Measurements from ENCODE around the gene PAPPA. TPM values are rescaled to one million over a fixed set of nuclear protein-coding genes. Genes with fewer than 3 reads are reported as not detected.

PAPPA gene
- total RNA-seq, 1 donor from 2014 or later: 2.9 TPM

DNA sequence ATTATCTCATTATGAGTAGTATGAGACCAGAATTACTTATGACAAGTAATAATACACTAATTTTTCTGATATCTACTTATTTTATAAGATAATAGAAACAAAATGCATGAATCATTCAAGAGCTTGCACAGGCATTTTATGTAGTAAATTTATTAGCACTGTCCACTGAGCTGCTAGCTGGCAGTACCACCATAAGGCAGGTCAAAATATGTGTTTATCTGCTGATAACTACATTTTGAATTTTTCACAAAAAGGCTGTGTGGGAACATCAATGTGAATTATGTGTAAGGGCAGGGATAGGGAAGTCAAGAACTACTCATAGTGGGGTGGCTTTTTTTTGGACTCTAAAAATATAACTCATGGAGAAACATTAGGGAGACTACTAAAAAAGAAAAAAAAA lies 249.6 kb downstream of the PAPPA start:
- DNase-seq (ENCODE audit: low spot score in 2 of 2, unreplicated experiment in 2 of 2): no peak
- Mint-ChIP-seq H3K4me3 (no peak overlapping the region), H3K4me1 (no peaks in the 10 kb centered on the region), H3K27me3 (ENCODE audit: low read depth) (no peaks in the 10 kb centered on the region), H3K27ac (no peak overlapping the region), H3K36me3 (no peaks in the 10 kb centered on the region), H3K9me3 (no peaks in the 10 kb centered on the region)
- TF ChIP-seq, protein P1, sequence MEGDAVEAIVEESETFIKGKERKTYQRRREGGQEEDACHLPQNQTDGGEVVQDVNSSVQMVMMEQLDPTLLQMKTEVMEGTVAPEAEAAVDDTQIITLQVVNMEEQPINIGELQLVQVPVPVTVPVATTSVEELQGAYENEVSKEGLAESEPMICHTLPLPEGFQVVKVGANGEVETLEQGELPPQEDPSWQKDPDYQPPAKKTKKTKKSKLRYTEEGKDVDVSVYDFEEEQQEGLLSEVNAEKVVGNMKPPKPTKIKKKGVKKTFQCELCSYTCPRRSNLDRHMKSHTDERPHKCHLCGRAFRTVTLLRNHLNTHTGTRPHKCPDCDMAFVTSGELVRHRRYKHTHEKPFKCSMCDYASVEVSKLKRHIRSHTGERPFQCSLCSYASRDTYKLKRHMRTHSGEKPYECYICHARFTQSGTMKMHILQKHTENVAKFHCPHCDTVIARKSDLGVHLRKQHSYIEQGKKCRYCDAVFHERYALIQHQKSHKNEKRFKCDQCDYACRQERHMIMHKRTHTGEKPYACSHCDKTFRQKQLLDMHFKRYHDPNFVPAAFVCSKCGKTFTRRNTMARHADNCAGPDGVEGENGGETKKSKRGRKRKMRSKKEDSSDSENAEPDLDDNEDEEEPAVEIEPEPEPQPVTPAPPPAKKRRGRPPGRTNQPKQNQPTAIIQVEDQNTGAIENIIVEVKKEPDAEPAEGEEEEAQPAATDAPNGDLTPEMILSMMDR (IDR thresholded peaks at IDR 0.05; ENCODE audit: unreplicated experiment): no peak

DNA sequence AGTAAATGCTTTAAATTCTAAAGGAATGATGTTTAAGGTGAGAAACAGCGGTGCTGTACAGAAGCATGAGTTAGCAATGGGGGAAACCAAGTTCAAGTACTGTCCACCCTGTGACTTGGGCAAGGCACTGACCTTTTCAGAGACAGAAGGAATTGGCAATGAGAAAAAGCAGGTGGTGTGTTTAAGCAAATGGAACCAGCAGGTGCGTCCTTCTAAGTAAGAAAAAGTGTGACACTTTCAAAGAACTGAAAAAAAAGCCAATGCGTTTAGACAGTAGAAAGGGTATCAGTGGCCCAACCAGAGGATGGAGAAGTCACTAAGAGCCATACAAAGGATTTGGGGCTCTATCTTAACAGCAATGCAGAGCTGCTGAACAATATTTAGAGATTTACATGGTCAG lies 250.6 kb downstream of the PAPPA start:
- TF ChIP-seq, protein P1 (IDR thresholded peaks at IDR 0.05; ENCODE audit: unreplicated experiment): no peak
- Mint-ChIP-seq H3K9me3 (no peaks in the 10 kb centered on the region), H3K27ac (no peak overlapping the region), H3K4me1 (no peaks in the 10 kb centered on the region), H3K27me3 (ENCODE audit: low read depth) (no peaks in the 10 kb centered on the region), H3K4me3 (no peak overlapping the region), H3K36me3 (no peaks in the 10 kb centered on the region)
- DNase-seq (ENCODE audit: low spot score in 2 of 2, unreplicated experiment in 2 of 2): no peak

DNA sequence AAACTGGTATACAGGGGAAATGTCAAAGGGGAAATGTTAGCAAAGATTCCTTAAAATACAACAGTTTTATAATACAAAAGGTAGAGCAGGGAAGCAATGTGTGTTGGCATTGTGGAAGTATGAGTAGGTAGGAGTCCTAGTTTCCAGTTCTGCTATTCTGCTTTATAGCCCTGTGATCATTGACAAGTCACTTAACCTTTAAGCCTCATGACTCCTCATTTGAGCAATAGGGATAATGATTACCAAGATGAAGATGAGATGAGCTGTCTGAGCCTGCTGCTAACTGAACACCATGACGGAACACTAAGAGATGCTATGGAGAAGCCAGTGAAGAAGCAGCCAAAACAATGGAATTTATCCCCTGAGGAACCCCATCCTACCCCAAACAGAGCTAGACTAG lies 251.7 kb downstream of the PAPPA start:
- no peaks in the 10 kb centered on the region for H3K9me3 Mint-ChIP-seq
- no peak overlapping the region for H3K4me3 Mint-ChIP-seq
- H3K27ac Mint-ChIP-seq: no peak overlapping the region
- TF ChIP-seq, protein P1 (IDR thresholded peaks at IDR 0.05; ENCODE audit: unreplicated experiment): no peak
- no peaks in the 10 kb centered on the region for H3K36me3 Mint-ChIP-seq
- no peaks in the 10 kb centered on the region for H3K27me3 Mint-ChIP-seq (ENCODE audit: low read depth)
- no peaks in the 10 kb centered on the region for H3K4me1 Mint-ChIP-seq
- no peak for DNase-seq (ENCODE audit: low spot score in 2 of 2, unreplicated experiment in 2 of 2)

DNA sequence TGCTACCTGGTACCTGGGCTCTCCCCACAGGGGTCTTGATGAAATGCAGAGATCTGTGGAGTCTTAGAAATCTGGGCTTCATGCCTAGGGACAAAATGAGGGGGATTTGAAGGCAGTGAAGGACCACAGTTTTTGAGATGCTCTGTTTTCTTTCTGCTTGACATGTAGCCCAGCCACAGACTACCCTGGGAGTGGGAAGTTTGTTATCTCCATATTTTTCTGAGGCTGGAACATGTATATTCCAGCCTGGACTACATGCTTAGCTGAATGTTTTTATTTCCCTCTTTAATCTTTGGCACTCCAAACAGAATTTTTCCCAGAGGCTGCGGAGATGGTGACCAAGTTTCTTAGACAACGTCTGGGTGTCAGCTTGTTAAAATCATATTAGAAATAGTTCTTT lies 252.9 kb downstream of the PAPPA start:
- TF ChIP-seq, protein P1 (IDR thresholded peaks at IDR 0.05; ENCODE audit: unreplicated experiment): no peak
- Mint-ChIP-seq H3K9me3 (no peaks in the 10 kb centered on the region), H3K4me3 (no peak overlapping the region), H3K36me3 (no peaks in the 10 kb centered on the region), H3K4me1 (no peaks in the 10 kb centered on the region), H3K27me3 (ENCODE audit: low read depth) (no peaks in the 10 kb centered on the region), H3K27ac (no peak overlapping the region)
- DNase-seq (ENCODE audit: low spot score in 2 of 2, unreplicated experiment in 2 of 2): no peak

DNA sequence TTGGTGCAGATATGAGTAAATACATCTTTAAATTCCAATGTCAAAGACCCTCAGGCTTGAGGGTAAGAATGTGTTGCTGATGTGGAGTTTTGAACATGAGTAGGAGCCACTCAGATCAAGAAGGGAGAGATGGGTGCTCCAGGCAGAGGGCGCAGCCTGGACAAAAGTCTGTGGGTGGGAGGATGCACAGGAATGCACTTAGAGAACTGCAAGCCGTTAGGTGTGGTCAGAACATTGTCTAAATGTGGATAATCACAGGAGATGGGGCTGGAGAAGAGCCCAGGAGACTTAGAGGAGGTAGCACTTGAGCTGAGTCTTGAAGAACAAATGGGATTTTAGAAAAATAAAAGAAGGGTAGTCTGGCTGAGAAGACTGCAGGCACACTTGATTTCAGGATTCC lies 255.5 kb downstream of the PAPPA start:
- Mint-ChIP-seq H3K27ac (no peak overlapping the region), H3K4me3 (no peak overlapping the region), H3K27me3 (ENCODE audit: low read depth) (no peaks in the 10 kb centered on the region), H3K4me1 (no peaks in the 10 kb centered on the region), H3K9me3 (no peaks in the 10 kb centered on the region), H3K36me3 (no peaks in the 10 kb centered on the region)
- no peak for DNase-seq (ENCODE audit: low spot score in 2 of 2, unreplicated experiment in 2 of 2)
- TF ChIP-seq, protein P1 (IDR thresholded peaks at IDR 0.05; ENCODE audit: unreplicated experiment): no peak

DNA sequence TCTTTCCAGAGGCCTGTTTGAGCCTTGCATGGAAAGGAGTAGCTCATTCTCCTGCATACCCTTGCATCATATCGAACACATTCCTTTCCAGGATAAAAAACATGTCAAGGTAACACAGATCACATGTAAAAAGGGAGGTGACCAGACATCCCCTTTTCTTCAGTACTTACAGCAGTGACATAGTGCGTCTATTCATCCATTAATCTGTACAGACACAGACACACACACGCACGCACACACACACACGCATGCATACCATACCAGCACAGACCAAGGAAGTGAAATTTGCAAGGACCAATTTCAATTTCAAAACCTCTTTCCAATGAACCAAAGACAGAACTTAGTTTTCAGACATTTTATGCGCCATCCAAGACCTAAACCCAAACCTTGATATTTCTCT lies 256.0 kb downstream of the PAPPA start:
- Mint-ChIP-seq H3K27ac (no peak overlapping the region), H3K27me3 (ENCODE audit: low read depth) (no peaks in the 10 kb centered on the region), H3K36me3 (no peaks in the 10 kb centered on the region), H3K9me3 (no peaks in the 10 kb centered on the region), H3K4me1 (no peaks in the 10 kb centered on the region), H3K4me3 (no peak overlapping the region)
- no peak for DNase-seq (ENCODE audit: low spot score in 2 of 2, unreplicated experiment in 2 of 2)
- TF ChIP-seq, protein P1 (IDR thresholded peaks at IDR 0.05; ENCODE audit: unreplicated experiment): no peak

Measured in mesothelial cell of epicardium (in vitro differentiated cells).